Stomach (tissue), 4 donors: ENCODE data around the gene SRGAP2B.
"Not testable (repeated sequence)": the region's sequence is repeated elsewhere in the genome, so short reads cannot be mapped to it uniquely, and the experiment has no call there.

Source experiments
- CTCF ChIP-seq, 7 experiments: fragments of 450-650 bp in 4 of 7; fragments of 200-600 bp in 3 of 7; sonication (generic) in 3 of 7; IDR thresholded peaks; one replicate each; pipeline ENCODE4 v1.5.1; 2016 to 2019; ENCODE audit warnings: antibody characterized with exemption in 7 of 7, control low read depth in 2 of 7, mild to moderate bottlenecking in 1 of 7
- POLR2A ChIP-seq, 4 donors: fragments of 450-650 bp; IDR thresholded peaks; one replicate each; pipeline ENCODE4 v1.6.1; 2016; ENCODE audit warnings: antibody characterized with exemption in 4 of 4, control low read depth in 2 of 4, mild to moderate bottlenecking in 1 of 4, moderate library complexity in 1 of 4

GRCh38 chr1:144883022-144883421, 212.1 kb downstream of the SRGAP2B start:
- TF ChIP-seq CTCF, POLR2A (IDR thresholded peaks at IDR 0.05): not testable (repeated sequence)
